PC-3 (cell line): ENCODE results near the gene CYGB. TPM values are rescaled to one million over a fixed set of nuclear protein-coding genes. Genes with fewer than 3 reads are reported as not detected.
"Not testable (repeated sequence)": the region's sequence is repeated elsewhere in the genome, so short reads cannot be mapped to it uniquely, and the experiment has no call there.

Source experiments
- ATAC-seq: fragments of 200-7000 bp; cut with Tn5 transposase; 2 replicates; pipeline ENCODE4 v1.9.1; 2020; ENCODE audit warnings: mild to moderate bottlenecking, moderate library complexity
- BruUV-seq: library from RNA; stranded (reverse); fragments of 400-500 nt; replicated peaks from 2 replicates; lab custom pipeline; 2021; lab: Mats Ljungman, UMichigan
- CTCF ChIA-PET: fragments of 300-600 bp; sonication (Branson Sonifier 250); formaldehyde crosslinking; loops from one replicate; lab custom pipeline; 2022; ENCODE audit warnings: antibody characterized with exemption; lab: Charles Lee
- POLR2A ChIA-PET: fragments of 300-600 bp; sonication (Branson Sonifier 250); formaldehyde crosslinking; loops from one replicate; lab custom pipeline; 2022; ENCODE audit warnings: antibody characterized with exemption; ENCODE audit not compliant: unreplicated experiment; lab: Charles Lee
- DNase-seq: peaks from one replicate; pipeline ENCODE4 v3.0.0-alpha.2; 2015
- H2AFZ ChIP-seq: fragments of 300-600 bp; sonication (generic); 2 replicates; pipeline ENCODE4 v1.6.0; 2016; ENCODE audit warnings: antibody characterized with exemption, low read length
- H3F3A ChIP-seq: fragments of 300-600 bp; sonication (generic); one replicate; pipeline ENCODE4 v1.6.0; 2017; ENCODE audit warnings: antibody characterized with exemption, low read length, control low read depth, mild to moderate bottlenecking; ENCODE audit not compliant: unreplicated experiment
- H3K27ac ChIP-seq: fragments of 300-600 bp; sonication (generic); 2 replicates; pipeline ENCODE4 v1.5.1; 2016; ENCODE audit warnings: mild to moderate bottlenecking, low read length
- H3K27me3 ChIP-seq: fragments of 300-600 bp; sonication (generic); 2 replicates; pipeline ENCODE4 v1.6.1; 2016; ENCODE audit warnings: low read length, mixed read lengths
- H3K36me3 ChIP-seq: fragments of 300-600 bp; sonication (generic); 2 replicates; pipeline ENCODE4 v1.6.1; 2016; ENCODE audit warnings: low read depth, mixed run types, low read length, mixed read lengths
- H3K4me1 ChIP-seq: fragments of 300-600 bp; sonication (generic); 2 replicates; pipeline ENCODE4 v1.5.1; 2016; ENCODE audit warnings: low read length; ENCODE audit not compliant: insufficient read depth
- H3K4me2 ChIP-seq: fragments of 300-600 bp; sonication (generic); 2 replicates; pipeline ENCODE4 v1.6.0; 2016; ENCODE audit warnings: low read length
- H3K4me3 ChIP-seq: fragments of 300-600 bp; sonication (generic); 2 replicates; pipeline ENCODE4 v1.5.1; 2016; ENCODE audit warnings: mild to moderate bottlenecking, low read length, mixed read lengths
- H3K79me2 ChIP-seq: fragments of 300-600 bp; sonication (generic); 2 replicates; pipeline ENCODE4 v1.6.1; 2017; ENCODE audit warnings: low read length, mixed read lengths
- H3K9ac ChIP-seq: fragments of 300-600 bp; sonication (generic); 2 replicates; pipeline ENCODE4 v1.6.0; 2016; ENCODE audit warnings: mild to moderate bottlenecking, low read length
- H3K9me2 ChIP-seq: fragments of 300-600 bp; sonication (generic); replicated peaks from 2 replicates; pipeline ENCODE4 v1.6.1; 2016; ENCODE audit warnings: mixed run types, low read length, mixed read lengths
- H3K9me3 ChIP-seq: fragments of 300-600 bp; sonication (generic); 2 replicates; pipeline ENCODE4 v1.6.1; 2016; ENCODE audit warnings: low read length, mixed read lengths
- H4K20me1 ChIP-seq: fragments of 300-600 bp; sonication (generic); 2 replicates; pipeline ENCODE4 v1.6.1; 2016; ENCODE audit warnings: low read length, mixed read lengths
- CTCF ChIP-seq: fragments of 300-600 bp; sonication (generic); conservative IDR thresholded peaks from 2 replicates; pipeline ENCODE4 v1.5.1; 2017; ENCODE audit warnings: antibody characterized with exemption, low read depth, mild to moderate bottlenecking, low read length
- EZH2 ChIP-seq: fragments of 300-600 bp; sonication (generic); IDR thresholded peaks from one replicate; pipeline ENCODE4 v1.6.1; 2017; ENCODE audit warnings: antibody characterized with exemption, mild to moderate bottlenecking, low read length; ENCODE audit not compliant: unreplicated experiment
- EZH2phosphoT487 ChIP-seq: fragments of 300-600 bp; sonication (generic); IDR thresholded peaks from 2 replicates; pipeline ENCODE4 v1.6.1; 2018; ENCODE audit warnings: mild to moderate bottlenecking, antibody characterized with exemption, low read length, borderline replicate concordance
- intact Hi-C: fragments of 100-400 bp; cut with micrococcal nuclease; formaldehyde crosslinking; loops from 2 replicates; pipeline ENCODE4 v1.9.0; 2023
- total RNA-seq: library from RNA; depleted of rRNA; stranded (reverse); fragments of >200 nt; gene quantifications from 2 replicates; pipeline ENCODE4 v1.2.3, GENCODE V29; 2014

Gene CYGB
- total RNA-seq, 1 experiment from 2014 or later: 0.62 TPM

- no peak for TF ChIP-seq CTCF
- no peak for TF ChIP-seq EZH2phosphoT487
- no peak for TF ChIP-seq EZH2
- POLR2A ChIA-PET: interaction anchor here (0.6 kb wide), 1 partner anchor 142 kb away, joined by 7 read pairs; no protein-coding TSS in a partner anchor
- H3K79me2 ChIP-seq: no peaks in the 10 kb centered on the region
- no peaks in the 10 kb centered on the region for H3K36me3 ChIP-seq
- H3F3A ChIP-seq: no peaks in the 10 kb centered on the region
- no TSS peak for BruUV-seq
- no peaks in the 10 kb centered on the region for H3K27me3 ChIP-seq
- H4K20me1 ChIP-seq: no peaks in the 10 kb centered on the region
- DNase-seq (no peak), ATAC-seq (no peak)
- no peak overlapping the region for H3K4me2 ChIP-seq
- H3K4me1 ChIP-seq: no peaks in the 10 kb centered on the region
- no peak overlapping the region for H3K4me3 ChIP-seq
- H3K9ac ChIP-seq: no peak overlapping the region
- intact Hi-C loops: no loop called here
- H3K9me3 ChIP-seq: no peaks in the 10 kb centered on the region
- H3K9me2 ChIP-seq: no peaks in the 10 kb centered on the region
- no peak overlapping the region for H2AFZ ChIP-seq
- CTCF ChIA-PET: interaction anchor here (0.7 kb wide), 1 partner anchor 50 kb away, joined by 5 read pairs; no protein-coding TSS in a partner anchor
- H3K27ac ChIP-seq: no peak overlapping the region
Observed at GRCh38 chr17:76515274-76515949, 22.1 kb downstream of the CYGB start.

- DNase-seq, H3K36me3 ChIP-seq, H4K20me1 ChIP-seq, H3K27ac ChIP-seq, H3K79me2 ChIP-seq, POLR2A ChIA-PET, H3F3A ChIP-seq, H2AFZ ChIP-seq, H3K9ac ChIP-seq, ATAC-seq, intact Hi-C loops, H3K9me3 ChIP-seq, H3K4me3 ChIP-seq, H3K4me1 ChIP-seq, H3K9me2 ChIP-seq, H3K27me3 ChIP-seq, H3K4me2 ChIP-seq, CTCF ChIA-PET, BruUV-seq: not testable (repeated sequence)
Observed at GRCh38 chr17:76514355-76514754, 23.2 kb downstream of the CYGB start.

- Histone ChIP-seq H3K4me1 (no peaks in the 10 kb centered on the region), H3F3A (no peaks in the 10 kb centered on the region), H3K27ac (no peak overlapping the region), H3K27me3 (no peaks in the 10 kb centered on the region), H3K9ac (no peak overlapping the region), H3K36me3 (no peaks in the 10 kb centered on the region), H4K20me1 (no peaks in the 10 kb centered on the region), H2AFZ (no peak overlapping the region), H3K4me2 (no peak overlapping the region), H3K79me2 (no peaks in the 10 kb centered on the region), H3K9me3 (no peaks in the 10 kb centered on the region), H3K9me2 (no peaks in the 10 kb centered on the region), H3K4me3 (no peak overlapping the region)
- DNase-seq (no peak), ATAC-seq (no peak)
- TF ChIP-seq CTCF (no peak), EZH2 (no peak)
- no TSS peak for BruUV-seq
- intact Hi-C loops: no loop called here
- ChIA-PET CTCF (interaction anchor here (0.7 kb wide), 1 partner anchor 65 kb away, joined by 7 read pairs; no protein-coding TSS in a partner anchor), POLR2A (interaction anchor here (0.5 kb wide), 1 partner anchor 55 kb away, joined by 5 read pairs; no protein-coding TSS in a partner anchor)
Observed at GRCh38 chr17:76513306-76513692, 24.2 kb downstream of the CYGB start.
